Activated CD8-positive, alpha-beta memory T cell treated with anti-CD3 and anti-CD28 coated beads for 24 hours (primary cell): Measurements from ENCODE around the gene PDE4B.

Experiments
- DNase-seq: peaks from one replicate; pipeline ENCODE4 v3.0.0-alpha.2; 2020

PDE4B gene

DNA sequence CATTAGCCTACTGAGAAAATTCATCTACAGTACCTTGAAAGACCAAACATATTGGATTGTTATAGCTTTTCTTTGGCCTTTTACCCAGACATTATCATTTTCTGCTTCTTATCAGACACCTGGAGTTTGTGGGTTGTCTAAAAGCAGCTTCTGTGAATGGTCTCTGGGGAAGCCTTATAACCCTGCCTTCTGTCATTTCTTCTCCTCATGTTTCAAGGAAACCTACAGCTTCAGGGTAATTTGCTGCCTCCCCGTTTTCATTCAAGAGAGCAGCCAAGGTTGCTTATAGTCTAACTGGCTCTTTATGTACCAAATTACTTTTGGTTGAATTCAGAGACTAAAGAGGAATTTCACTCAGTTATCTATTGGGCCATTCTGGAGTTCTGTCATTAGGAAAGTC is 453.0 kb downstream of the PDE4B start:
- no peak for DNase-seq

DNA sequence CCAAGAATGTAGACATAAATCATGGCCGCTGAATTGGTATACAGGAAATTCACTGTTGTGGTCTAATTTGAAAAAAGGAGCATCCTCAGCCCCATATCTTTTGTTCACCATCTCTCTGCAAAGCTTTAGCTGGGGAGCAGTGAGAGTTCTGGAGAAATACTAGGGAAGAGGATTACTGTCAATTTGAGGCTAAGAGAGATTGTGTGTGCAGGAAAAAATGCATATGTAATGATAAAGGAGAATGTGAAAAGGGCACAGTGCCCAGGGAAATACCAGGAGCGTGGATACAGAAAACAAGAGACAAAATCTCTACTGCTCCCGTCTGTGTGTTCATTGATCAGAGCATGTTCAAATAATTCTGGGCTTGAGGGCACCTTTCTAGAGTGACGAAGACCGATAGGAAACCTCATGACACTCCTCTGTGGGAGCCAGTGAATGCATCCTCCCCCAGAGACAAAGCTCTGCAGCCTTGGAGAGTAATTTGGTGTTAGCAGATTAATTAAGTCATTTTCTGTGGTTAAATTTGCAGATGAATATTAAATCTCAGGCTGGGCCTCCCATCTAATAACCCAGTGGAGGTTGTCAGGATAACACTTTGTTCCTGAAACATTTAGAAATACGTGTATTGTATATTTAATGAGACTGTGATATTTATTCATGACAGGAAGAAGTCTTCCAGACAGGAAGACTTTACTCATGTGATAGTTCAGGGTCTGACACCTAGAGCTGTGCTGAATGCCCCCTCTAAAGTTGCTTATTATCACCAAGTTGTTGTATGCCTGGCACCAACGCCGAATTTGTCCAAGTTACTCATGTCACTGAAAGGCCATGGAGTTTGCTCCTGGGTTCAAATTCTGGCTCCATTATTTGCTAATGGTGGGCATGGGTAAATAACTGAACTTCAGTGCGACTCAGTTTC is 453.9 kb downstream of the PDE4B start:
- DNase-seq = no peak

GRCh38 chr1:66247415-66248208 is 454.9 kb downstream of the PDE4B start:
- no peak for DNase-seq

DNA sequence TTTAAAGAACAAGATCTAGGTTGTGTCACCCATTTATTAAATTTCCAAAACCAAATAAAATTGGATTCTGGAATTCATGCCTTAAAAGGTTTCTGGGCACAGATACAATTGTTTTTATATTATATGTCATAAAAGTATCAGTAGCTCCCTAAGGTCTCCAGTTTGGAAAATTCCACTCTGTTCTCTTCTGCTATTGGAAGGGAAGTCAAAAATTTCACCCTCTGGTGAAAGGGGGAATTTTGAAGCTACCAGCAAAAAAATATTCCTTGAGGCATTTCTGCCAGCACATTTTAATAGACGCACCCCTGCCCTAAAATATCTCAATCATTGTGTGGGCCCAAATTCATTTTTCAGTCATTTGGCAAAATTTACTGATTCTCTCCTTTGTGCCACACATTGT is 455.6 kb downstream of the PDE4B start:
- no peak for DNase-seq

GRCh38 chr1:66248746-66249145 is 456.1 kb downstream of the PDE4B start:
- no peak for DNase-seq

GRCh38 chr1:66250075-66250474 is 457.4 kb downstream of the PDE4B start:
- no peak for DNase-seq

GRCh38 chr1:66250478-66250877 is 457.8 kb downstream of the PDE4B start:
- no peak for DNase-seq

- DNase-seq = no peak
Observed at GRCh38 chr1:66251546-66251945, 458.9 kb downstream of the PDE4B start.

- no peak for DNase-seq
Observed at GRCh38 chr1:66253330-66253921, 460.7 kb downstream of the PDE4B start.

DNA sequence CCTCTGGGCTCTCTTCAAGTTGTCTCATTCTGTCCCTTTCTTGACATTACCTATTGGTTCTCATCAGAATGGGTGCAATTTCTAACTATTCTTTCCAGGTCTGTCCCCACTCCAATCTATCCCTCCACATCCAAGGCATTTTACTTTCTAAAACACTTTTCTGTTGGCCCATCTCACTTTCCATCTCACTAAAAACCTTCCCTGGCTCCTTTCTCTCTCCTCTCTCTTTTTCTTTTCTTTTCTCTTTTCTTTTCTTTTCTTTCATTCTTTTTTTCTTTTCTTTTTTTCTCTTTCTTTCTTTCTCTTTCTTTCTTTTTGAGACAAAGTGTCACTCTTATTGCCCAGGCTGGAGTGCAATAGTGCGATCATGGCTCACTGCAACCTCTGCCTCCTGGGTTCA is 462.1 kb downstream of the PDE4B start:
- DNase-seq = no peak

DNA sequence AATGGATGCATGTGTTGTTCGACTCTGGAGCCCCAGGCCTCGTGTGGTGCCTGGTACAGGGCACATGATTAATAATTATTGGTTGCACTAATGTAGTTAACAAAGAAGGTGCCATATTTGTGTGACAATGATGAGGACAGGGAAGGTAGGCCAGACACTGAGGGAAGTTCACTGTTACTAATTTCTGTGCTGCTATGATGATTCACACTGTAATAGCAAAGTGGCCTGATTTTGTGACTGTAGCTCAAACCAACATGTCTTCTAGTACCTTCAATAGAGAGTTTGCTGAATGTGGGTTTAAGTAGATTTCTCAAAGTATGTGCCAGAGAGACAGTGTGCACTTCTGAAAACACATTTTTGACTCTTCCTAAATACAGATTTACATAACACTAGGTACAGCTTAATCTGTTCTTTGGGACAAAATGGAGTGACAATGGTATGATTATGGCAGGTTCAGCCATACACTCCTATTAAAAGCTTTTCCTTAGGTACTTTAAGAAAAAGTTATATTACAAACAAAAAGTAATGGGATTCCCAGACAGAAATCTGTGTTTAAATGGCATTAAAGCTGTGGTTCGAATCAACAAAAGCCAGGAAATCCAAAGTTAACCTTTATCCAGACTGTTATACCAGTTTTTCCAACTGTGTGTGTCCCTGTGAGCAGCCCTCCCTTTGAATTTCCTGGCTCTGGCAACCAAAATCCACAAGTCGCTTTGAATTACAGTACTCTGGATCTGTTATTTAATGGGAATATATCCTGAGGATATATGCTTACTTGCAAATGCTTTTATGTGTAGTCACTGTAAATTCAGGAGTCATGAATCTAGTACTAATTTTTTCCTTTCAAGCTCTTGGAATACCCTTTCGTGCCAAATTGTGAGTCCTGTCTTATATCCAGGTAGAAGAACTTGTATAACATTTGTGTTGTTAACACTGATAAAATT is 464.2 kb downstream of the PDE4B start:
- DNase-seq = no peak

DNA sequence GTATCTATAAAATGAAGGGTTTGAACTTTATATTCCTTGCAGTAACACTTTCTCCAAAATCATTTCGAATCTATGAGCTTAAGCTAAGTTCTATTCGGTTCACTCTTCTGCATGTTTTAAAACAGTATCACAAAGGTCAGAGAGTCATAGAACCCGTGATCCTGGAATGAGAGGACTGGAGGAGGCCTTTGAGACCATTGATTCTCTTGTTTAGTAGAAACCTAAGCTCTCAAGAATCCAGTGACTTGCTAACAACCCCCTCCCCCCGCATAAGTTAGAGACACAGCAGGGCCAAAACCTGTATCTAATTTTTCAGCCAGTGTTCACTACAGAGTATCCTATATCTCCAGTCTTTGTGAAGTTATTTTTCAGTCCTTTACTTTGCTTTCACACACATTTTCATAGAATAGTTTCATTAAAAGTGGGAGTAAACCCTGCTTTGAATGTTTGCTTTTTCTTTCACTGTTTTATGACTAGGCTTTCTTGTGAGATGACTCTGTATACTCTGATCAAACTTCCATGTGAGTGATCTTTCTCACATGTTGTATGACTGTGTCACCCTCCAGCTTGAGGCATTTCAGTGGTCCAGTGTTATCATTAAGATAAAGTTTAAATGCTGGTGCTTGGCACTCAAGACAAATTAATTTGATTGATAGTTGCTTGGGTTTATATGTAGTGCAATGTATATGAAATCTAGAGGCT is 465.9 kb downstream of the PDE4B start:
- no peak for DNase-seq

GRCh38 chr1:66261364-66261763 is 468.7 kb downstream of the PDE4B start:
- DNase-seq = no peak

DNA sequence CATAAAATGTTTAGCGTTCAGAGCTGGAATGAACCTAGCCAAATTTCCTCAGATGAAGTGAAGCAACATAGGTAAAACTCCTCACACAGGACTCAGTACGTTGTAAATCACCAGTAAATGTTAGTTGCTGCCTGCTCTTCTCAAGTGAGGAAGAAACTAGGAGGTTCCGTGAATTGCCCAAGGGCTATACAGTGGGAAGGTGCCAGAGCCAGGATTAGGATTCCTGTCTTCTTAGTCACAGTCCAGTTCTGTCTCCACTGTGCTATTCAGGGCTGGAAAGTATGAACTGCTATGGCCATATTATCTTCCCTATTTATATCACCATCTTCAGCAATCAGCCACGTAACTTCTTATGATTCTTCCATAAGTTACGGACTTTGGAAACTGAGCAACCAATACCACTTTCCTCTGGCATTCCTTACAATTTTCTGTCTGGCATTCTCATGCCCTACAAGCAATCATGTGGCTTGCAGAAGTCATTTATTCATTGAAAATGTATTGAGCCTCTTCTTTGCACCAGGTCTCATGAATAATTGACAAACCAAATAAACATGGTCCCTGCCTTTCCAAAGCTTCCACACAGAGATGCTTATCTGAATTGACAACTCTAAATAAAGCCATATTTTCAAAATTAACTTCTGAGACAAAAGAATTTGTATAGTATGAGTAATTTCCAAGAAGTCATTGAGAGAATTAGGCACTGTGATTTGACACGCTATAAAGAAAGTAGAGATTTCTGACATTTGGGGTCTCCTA is 469.7 kb downstream of the PDE4B start:
- no peak for DNase-seq

DNA sequence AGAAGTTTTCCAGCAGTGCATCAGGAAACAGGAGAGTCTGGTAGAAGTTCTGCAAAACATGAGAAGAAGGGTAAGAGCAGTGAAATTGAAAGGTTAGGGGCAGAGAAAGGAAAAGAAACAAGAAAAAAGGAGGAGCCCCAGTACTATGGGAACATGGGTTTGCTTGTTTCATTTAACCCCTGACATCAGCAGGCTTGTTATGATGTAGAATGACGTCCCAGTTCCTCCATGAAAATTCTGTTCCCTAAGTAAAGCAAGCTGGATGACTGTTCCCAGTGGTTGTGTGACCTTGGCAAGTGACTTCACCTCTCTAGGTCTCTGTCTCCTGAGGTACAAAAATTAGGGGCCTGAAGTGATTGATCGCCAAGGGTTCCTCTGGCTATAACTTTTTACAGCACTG is 472.6 kb downstream of the PDE4B start:
- no peak for DNase-seq

- no peak for DNase-seq
Observed at GRCh38 chr1:66265796-66266195, 473.1 kb downstream of the PDE4B start.

DNA sequence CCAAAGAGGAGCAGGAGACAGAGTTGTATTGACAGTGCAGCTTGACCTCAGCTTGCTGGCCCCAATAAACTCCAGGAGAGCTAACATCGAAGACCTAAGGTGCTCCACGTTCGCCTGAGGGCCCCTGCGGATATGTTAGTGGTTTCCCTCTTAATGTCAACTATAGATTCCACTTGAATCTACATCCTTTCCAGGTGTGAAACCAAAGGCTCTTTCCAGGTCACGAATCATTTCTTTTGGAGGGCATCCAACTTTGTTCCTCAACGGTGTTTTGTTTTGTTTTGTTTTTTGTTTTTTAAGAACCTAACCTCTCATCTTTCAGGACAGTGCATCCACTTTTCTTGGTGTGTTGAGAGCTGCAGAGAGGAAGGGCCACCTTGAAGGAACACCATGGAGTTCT is 473.7 kb downstream of the PDE4B start:
- no peak for DNase-seq

DNA sequence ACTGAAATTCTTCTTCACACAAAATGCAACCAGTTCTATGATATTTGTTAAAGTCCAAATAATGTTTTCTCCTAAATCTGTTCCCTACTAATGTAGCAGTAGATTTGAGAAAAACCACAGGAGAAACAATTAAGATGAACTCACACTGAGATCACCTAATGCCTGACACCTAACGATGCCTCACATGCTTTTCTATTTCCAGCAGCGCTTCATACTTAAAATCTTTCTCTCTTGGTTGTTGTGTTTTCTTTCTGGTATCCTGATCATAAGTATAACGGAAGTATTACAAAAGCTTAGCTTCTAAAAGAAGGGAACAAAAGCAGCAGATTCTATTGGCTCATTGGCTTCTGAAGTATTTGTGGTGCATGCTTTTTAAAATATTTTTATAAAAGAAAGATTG is 474.1 kb downstream of the PDE4B start:
- DNase-seq = no peak

GRCh38 chr1:66267201-66267940 is 474.7 kb downstream of the PDE4B start:
- no peak for DNase-seq

GRCh38 chr1:66269222-66269621 is 476.5 kb downstream of the PDE4B start:
- DNase-seq = no peak
